GM19452 (cell line): ENCODE results near the gene UBAC1.

Source experiments
- ATAC-seq: cut with Tn5 transposase; IDR thresholded peaks from one replicate; pipeline ENCODE4 v1.9.1; 2021; ENCODE audit not compliant: unreplicated experiment

Gene UBAC1

DNA sequence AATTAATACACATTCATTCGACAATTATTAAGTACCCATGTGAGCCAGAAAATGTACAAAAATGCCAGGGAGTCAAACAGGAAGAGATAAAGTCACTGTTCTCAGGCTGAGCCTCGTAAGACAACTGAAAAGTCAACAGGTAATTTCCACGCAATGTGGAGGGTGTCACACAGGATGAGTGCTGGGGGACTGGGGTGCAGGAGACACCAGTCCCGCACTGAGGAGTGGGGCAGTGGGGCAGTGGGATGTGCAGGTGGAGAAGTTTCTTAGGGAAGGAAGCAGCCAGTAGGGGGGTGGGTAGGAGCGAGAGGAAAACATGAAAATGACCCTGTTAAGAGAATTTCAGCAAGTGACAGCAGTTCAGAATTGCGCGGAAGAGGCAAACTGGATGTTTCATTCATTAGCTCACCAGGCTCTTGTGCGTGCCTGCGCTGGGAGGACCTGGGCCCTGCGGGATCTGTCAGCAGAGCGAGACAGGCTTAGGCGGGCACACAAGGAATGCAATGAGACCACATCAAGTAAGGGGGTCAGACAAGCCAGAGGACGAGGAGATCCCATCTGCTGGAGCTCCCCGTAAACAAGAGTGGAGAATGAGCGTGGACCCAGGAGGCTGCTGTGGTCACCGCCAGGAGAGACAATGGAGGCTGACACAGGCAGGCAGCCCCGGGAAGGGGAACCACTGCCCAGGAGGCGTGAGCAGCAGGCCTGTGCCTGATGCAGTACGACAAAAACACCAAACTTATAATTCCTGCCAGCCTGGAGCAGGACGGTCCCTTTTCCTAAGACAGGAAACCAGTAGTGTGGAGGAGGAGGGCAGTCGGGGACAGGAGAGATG, 74.8 kb downstream of the UBAC1 start:
- ATAC-seq, result no peak

DNA sequence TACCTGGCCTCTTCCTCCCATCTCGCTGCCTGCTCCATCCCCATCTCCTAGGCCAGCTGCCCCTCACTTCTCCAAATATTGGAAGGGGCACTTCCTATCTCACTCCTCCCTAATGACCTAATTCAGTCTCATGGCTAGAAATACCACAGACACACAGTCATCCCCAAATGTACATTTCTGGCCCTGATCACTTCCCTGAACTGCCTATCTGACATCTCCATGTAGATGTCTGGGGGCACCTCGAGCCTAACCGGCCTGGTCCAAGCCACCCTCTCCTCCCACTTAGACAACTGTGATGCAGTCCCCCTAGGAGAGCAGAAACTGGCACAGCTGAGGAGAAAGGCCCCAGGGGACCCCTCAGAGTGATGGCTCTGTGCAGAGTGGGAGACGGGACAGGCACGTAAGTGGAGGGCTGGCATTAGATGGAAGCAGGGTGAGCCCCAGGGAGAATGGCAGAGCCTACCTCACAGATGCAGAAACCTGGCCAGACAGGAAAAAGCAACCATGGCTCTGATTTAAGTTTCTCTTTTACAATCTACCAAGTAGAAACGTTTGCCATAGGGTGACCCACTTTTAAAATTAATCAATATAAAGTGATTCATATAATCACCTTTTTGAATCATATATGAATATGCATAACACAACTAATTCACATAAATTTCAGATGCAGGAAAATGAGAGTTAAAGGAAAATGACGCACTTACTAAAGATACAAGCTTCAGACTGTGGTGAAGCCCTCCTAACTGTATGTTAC, 75.9 kb downstream of the UBAC1 start:
- ATAC-seq, result no peak

DNA sequence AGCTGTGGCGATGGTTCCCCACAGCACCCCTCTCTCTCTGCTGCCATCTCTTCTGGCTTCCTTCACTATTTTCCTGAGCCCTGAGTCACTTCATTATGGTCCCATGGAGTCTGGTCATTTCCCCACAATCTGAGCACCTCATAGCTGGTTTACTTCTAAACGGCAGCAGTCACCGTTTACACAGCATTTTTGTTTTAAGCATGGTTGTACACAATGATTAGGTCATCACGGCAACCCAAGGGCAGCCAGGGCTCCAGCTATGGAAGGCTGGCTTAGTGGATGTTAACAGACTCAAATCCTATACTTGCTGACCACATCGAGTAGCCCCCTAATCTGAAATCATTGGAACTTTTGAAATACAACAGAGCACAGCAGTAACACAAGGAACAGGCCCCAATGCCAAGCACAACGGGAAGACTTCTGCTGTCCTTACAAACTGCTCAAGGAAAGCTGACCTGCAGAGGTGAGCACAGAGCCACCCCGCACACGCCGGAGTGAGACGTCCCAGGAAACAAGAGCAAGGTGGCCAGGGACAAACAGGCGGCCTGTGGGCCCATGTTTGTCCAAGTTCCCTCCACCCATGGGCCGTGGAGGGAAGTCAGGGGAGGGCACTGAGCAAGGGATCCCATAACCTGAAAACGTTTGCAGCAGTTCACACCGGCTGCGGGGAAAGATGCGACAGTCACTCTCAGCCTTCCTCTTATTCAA, 76.7 kb downstream of the UBAC1 start:
- no peak for ATAC-seq

DNA sequence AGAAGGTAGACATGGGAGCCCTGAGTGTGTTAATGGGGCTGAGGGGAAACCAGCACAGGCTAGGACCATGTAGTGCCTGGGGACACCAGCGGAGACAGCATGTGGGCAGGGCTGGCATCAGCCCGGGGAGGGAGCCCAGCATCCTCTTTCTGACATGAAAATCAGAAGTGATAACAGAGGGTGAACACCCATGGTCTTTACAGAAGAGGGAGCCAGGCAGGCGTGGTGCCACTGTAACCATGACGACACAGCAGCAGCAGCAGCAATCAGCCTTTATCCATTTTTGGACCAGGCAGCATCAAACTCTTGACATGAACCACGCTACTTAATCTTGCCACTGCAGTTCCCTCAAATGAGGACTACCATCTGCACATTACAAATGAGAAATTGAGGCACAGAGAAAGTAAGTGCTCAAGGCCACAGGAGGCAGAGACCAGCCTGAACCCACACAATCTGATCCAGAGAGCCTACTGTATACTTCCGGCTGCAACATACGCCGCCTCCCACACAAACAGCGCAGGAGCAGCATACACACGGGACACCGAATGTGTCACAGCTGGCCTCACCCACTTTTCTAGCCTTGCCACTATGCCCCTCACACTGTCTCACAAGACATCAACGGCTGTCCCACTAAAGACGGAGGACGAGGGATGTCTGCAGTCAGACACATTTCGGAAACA, 77.6 kb downstream of the UBAC1 start:
- no peak for ATAC-seq
